GM19240 (cell line): ENCODE results near the gene KLK3.
"Not testable (repeated sequence)": the region's sequence is repeated elsewhere in the genome, so short reads cannot be mapped to it uniquely, and the experiment has no call there.

Source experiments
- DNase-seq: peaks from one replicate; pipeline ENCODE4 v3.0.0; 2011; ENCODE audit warnings: low spot score; ENCODE audit not compliant: insufficient read length

KLK3 gene

GRCh38 chr19:50854636-50855410 is at the start of gene KLK3:
Gene KLK3, plus strand, starts transcription at chr19:50854915. Its CDS starts 41 bp downstream, at chr19:50854956.
- no peak for DNase-seq

GRCh38 chr19:50808856-50809255 is 45.9 kb upstream of the KLK3 start:
- DNase-seq, result no peak

GRCh38 chr19:50811622-50812238 is 43.0 kb upstream of the KLK3 start:
- DNase-seq, result not testable (repeated sequence)

DNA sequence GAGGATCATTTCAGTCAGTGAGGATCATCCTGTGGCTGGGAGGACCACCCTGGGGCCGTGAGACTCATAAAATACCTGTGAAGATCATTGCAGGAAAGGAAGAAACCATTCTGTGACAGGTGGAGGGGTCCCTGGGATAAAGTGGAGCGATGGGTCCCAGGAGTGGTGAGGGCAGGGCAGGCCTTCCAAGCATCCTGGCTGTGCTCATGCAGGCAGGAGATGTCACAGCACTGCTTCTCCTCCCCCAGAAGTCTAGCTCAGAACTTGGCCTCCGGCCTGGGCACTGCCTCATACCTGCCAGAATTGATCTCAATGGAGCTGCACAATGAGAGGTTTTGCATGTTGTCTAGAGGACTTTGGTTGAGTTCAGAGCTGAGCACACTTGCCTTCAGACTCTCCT is 42.2 kb upstream of the KLK3 start:
- DNase-seq, result no peak

GRCh38 chr19:50814883-50815282 is 39.8 kb upstream of the KLK3 start:
- no peak for DNase-seq

DNA sequence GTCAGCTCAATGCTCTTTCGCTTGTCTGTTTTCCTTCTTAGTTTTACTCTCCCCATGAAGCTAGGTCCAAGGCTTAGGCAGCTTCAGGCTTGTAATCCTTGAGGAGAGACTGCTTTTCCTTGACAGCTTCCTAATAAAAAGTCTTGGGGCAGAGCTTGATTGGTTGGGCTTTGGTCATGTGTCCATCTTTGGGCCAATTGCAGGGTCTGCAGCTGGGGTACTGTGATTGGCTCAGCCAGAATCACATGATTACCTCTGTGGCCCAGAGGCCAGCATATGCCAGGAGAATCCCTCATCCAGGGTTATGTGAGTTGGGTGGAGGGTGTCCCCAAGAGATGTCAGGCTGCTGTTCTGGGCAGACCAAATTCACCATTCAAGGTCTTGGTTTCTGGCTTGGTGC is 39.3 kb upstream of the KLK3 start:
- no peak for DNase-seq

GRCh38 chr19:50817941-50818858 is 36.5 kb upstream of the KLK3 start:
- peak; percentile 85 for DNase-seq

DNA sequence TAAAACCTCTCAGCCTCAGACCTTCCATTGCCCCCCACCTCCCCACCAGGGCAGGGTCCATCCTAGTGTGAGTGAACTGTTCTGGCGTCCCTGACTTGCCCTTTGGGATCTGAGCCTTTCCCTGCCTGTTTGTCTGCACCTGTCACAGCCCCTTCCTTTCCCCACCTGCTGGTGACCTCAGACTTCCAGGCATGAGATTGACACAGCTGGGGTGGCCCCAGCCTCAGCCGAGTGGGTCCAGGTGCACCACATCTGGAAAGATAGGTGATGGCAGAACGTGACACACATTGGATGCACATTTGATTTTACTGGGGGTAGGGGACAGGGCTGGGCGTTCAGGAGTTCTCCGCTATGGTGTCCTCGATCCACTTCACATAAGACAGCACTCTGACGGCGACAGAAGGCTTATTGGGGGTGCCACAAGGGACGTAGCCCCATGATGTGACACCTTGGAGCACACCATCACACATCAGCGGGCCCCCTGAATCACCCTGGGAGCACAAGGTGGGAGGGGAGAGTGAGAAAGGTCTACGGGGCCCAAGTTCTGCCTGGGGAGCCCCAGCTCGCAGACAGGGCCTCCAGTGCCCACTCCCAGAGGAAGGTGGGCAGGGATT is 35.7 kb upstream of the KLK3 start:
- no peak for DNase-seq

DNA sequence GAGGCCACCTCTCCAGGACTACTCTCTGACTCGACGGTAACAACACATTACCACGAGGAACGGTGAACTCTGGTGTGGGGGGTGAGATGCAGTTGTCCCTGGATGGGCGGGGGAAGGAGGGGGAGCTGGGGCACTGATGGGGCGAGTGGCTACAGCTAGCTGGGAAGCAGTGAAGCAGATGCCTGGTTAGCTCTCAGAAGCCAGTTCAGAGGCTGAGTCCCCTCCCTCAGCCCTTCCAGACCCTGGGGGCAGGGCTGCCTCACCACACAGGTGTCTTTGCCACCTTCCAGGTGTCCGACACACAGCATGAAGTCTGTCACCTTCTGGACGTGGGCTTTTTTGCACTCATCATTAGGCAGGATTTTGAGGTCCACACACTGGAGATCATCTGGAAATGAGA is 35.1 kb upstream of the KLK3 start:
- DNase-seq, result no peak

DNA sequence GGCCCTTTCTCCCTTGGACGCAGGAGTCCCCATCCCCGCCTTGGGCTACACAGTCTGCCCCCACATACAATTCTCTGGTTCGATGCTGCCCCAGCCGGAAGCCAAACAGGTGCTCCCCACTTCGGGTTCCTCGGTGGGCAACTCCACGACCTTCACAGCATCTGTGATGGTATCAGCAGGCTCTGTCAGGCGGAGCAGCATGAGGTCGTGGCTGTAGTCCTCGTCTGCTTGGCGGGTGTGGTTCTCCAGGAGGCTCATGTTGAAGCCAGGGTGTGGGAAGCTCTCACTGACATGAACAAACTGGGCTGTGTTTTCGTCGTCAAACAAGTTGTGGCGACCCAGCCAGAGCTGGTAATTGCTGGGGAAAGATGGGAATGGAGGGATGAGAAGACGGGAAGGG is 34.6 kb upstream of the KLK3 start:
- no peak for DNase-seq

DNA sequence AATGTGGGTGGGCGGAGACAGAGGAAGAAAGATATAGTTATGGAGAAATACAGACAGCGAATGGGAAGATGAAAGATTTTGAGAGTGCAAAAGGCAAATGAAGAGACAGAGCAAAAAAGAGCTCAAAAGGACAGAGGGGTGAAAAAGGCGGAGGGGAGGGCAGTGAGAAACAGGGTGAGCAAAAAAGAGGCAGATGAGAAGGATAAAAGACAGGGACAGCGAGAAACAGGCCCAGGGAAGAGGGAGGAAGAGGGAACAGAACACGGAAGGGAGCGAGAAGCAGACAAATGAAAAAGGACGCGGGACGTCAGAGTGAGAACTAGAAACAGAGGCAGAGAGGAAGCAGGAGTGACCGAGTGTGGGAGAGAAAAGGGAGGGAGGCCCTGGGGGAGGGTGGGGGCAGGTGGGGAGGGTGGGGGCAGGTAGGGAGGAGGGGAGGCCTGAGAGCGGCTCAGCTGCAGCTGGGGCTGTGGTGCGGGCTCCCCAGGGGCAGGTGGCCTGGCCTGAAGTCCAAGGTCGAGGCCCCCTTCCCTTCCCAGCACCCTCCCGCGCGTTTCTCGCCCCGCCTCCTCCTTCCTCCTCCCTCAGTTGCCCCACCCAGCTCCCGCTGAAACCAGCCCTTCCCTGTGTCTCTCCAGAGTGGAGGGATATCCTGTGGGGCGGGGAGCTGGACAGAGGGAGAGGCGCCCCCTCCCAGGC is 34.0 kb upstream of the KLK3 start:
- no peak for DNase-seq

GRCh38 chr19:50821248-50821612 is 33.5 kb upstream of the KLK3 start:
- DNase-seq, result no peak

DNA sequence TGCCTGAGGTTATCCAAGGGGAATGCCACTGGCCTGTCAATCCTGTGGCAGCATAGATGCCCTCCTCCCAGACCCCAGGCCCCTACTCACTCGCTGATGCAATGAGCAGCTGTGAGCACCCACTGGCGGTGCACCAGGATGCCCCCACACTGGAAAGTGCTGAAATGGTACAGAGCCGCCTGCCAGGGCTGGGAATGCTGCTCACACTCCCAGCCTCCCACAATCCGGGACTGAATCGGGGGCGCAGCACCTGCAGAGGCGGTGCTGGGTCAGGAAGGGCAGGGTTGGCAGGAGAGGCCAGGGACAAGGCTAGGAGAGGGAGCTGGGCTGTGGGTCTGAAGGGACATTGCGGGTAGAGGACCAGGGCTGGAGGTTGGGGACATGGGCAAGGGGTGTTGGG is 33.1 kb upstream of the KLK3 start:
- DNase-seq, result no peak

DNA sequence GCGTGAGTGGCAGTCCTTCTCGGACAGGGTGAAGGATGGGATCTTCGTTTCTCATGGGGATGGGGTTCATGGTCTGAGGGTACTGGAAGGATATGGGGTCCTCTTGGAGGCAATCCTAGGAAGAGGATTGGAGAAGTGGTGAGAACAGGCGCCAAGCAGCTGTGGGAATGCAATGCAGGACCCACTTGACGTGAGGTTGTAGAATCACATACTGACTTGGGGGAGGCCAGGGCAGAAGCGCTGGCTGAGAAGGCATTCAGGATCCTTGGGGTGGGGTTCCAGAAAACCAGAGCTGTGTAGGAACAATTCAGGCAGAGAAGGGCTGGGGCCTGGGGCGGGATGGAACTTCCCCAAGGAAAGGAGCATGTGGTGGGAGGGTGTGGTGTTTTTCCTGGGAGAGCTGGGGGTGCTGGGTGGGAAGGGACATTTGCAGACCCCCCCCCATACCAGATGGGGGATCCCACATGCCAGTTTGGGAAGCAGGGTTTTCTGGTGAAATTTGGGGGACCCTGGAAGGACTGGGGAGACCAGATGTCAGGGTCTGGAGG is 32.0 kb upstream of the KLK3 start:
- no peak for DNase-seq

GRCh38 chr19:50823389-50824042 is 31.2 kb upstream of the KLK3 start, which contains the start of gene KLK1:
Gene KLK1, minus strand, starts transcription at chr19:50823787. Its CDS starts 39 bp downstream, at chr19:50823748.
- no peak for DNase-seq

- no peak for DNase-seq
Measured at GRCh38 chr19:50826492-50827240, 28.0 kb upstream of the KLK3 start.

DNA sequence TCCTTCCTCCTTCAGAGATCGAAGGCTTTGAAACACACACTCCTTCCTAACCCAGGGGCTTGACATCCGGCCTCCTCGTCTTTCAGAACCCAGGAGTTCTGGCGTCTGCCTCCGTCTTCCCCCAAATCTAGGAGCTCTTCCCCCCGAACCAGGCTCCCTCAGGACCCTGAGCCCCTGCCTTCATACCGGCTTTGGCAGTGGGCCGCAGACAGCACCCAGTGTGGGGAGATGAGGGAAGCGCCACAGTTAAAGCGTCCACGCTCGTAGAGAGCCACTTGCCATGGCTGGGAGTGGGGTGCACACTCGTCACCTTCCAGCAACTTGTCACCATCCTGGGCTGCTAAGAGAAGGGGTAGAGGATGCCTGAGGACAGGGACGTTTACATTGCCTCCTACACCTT is 27.2 kb upstream of the KLK3 start:
- DNase-seq, result no peak

GRCh38 chr19:50829801-50830200 is 24.9 kb upstream of the KLK3 start:
- no peak for DNase-seq

DNA sequence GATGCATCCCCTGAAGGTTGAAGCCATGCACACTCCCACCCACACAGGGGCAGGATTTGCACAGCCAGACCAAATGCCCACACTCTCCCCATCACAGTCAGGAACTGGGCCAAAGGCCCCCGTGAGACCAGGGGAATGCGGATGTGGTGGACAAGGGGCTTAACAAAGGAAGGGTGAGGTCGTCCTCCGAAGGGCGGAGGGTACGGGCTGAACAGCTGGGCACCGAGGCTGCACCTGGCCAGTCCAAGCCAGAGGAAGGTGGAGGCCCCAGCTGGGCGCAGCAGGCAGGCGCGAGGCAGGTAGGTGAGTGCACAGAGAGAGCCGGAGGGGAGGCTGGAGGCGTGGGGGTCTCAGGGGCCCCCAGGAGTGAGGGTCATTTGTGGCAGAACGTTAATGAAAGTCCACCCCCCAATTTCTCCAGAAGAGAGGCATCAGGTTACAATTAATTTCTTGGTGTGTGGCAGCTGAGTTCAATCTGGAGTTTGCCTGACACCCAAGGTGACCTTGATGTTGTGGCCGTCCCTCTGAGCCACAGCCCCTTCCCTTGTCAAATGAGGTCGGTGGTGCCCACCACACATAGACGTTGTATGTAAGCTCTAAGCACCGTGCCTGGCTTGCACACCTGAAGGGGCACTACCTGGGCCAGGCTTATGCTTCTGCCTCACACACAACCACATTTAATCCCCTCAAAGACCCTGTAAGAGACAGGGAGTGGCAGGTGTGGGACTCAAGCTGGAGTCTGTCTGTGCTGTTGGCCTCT is 24.3 kb upstream of the KLK3 start:
- no peak for DNase-seq
